A172 (cell line): ENCODE results near the gene KDELR3. TPM values are rescaled to one million over a fixed set of nuclear protein-coding genes. Genes with fewer than 3 reads are reported as not detected.

ENCODE experiments used
- DNase-seq: peaks from one replicate; pipeline ENCODE4 v3.0.0-alpha.2; 2015; ENCODE audit warnings: low spot score
- total RNA-seq: library from RNA; depleted of rRNA; stranded (reverse); fragments of >200 nt; shearing (Covaris generic); gene quantifications from 2 replicates; pipeline ENCODE4 v1.2.3, GENCODE V29; 2014; rRNA removed

Gene KDELR3
- total RNA-seq, 1 experiment from 2014 or later: 18.4 TPM

DNA sequence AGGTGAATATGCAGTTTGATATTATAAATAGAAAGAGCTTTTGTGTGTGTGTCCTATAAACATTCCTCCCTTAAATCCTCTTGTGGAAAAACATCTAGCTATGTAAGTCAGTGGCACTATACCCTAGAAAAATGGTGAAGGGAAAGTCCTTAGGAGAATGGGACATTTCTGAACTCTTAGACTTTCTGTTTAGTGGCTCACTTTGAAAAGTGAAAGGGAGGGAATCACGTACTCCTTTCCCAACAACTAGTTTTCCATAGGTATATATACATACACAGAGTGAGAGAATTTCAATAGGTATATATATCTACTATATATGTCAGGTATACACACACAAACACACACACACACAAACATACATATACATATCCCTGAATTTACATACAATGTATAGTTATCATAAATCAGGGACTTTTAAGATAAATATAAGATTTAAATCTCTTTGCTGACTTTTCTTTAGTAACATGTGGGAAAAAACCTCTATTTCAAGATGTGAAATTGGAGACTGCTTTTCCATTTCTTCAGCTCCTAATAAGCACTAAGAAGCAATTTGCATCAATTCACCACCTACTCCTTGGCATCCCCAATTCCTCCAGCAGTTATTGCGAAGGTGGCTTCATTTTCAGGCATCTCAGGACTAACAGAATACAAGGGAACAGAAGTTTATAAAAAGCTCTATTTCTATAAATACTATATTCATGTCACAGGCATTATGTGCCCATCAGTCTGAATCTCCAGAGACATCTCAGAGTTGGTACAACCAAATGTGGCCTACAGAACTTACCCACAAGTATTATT lies 51.8 kb downstream of the KDELR3 start:
- no peak for DNase-seq

DNA sequence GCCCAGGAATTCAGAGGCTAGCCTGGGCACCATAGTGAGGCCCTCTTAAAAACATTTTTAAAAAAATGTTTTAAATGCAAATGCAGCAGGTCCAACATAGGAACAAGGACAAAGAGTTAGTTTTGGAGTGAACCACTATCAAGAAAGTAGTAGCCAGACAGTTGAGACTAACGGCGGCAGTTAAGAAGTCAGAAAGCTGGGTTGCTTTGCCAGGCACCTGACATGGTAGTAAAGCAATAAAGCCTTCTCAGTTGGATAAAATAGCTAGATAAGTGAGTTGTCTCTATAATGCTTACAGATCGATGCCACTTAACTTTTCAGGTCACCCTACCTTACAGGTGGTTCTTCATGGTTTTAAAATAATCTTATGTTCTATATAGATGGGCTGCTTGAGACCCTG lies 55.1 kb downstream of the KDELR3 start:
- DNase-seq: no peak

DNA sequence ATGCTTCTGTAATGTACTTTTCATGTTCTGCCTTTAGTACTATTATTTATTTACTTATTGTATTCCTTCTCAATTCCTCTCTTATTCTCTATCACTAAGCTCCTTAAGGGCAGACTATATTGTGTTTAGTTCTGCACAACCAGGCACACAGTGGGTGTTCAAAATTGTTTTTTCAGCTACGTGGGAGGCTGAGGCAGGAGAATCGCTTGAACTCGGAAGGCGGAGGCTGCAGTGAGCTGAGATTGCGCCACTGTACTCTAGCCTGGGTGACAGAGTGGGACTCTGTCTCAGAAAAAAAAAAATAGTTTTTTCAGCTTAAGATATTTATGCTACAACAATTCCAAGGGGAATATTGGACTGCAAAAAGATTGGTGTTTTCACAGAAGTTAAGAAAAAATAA lies 55.6 kb downstream of the KDELR3 start:
- DNase-seq: no peak

DNA sequence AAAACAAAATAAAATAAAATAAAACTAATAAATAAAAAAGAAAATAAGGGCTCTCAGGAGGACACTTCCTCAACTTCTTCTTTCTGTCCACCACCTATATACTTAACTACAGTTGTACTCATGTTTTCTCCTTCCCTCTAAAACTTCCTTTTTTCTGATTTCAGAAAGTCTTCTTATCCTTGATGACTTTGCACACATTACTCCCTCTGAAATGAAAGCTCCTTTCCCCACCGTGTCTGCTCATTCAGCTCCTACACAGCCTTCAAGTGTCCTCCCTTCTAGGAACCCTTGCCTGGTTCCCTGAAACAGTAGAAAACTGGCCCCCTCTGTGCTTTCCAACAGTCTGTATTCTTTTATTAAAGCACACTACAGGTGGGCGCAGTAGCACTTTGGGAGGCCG lies 56.5 kb downstream of the KDELR3 start:
- no peak for DNase-seq

DNA sequence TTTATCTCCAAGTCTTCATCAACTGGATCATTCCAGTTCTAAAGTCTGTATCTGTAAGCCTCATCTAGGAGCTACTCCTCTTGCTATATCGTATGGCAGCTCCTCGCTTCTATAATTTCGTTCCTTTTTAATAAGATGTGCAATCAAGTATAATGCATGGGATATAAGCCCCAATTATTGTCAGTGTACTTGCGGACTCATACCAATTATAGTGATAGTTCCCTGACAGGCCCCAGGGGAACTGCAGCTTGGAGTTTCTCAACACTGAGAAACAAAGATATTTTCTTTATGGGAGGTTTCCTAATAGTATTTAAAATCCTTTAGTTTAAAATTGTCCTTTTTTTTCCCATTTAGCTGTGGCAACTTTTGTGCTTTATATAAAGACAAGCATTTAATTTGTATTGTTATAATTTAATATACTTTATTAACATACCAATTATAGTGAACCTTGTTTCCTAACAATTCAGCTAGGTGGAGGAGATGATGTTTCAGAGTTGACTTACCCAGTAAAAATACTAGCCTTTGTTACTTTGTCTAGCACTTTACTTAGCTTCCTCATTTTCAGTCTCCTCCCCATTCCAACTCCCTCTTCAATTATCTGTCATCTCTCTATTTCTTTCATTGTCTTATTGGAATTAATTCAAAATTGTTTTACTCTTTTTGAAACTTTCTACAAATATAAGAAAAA lies 63.5 kb downstream of the KDELR3 start:
- DNase-seq: no peak

Other genes with a start within 250 kb of the KDELR3 start
- 21.5 and 33.8 TPM in 2 replicates for gene TMEM184B, start 195.1 kb upstream of the KDELR3 start, total RNA-seq
- gene CSNK1E, start 150.7 kb upstream of the KDELR3 start, total RNA-seq: 61.3 and 67.5 TPM in 2 replicates
- gene KCNJ4, start 12.9 kb upstream of the KDELR3 start, total RNA-seq: 0.31 TPM in 1 of 2 replicates, not detected in the other
- 241 and 273 TPM in 2 replicates for gene DDX17, start 38.2 kb downstream of the KDELR3 start, total RNA-seq
- gene DMC1, start 102.1 kb downstream of the KDELR3 start, total RNA-seq: 0.10 and 0.28 TPM in 2 replicates
- gene FAM227A, start 188.3 kb downstream of the KDELR3 start, total RNA-seq: 0.83 and 2.5 TPM in 2 replicates
- 15.9 and 25.9 TPM in 2 replicates for gene CBY1, start 188.5 kb downstream of the KDELR3 start, total RNA-seq
- 58.0 and 67.7 TPM in 2 replicates for gene TOMM22, start 213.9 kb downstream of the KDELR3 start, total RNA-seq
- 43.3 and 44.5 TPM in 2 replicates for gene JOSD1, start 232.8 kb downstream of the KDELR3 start, total RNA-seq
- 8.3 and 16.1 TPM in 2 replicates for gene GTPBP1, start 237.8 kb downstream of the KDELR3 start, total RNA-seq